Measurements from ENCODE around the gene HOMER3. TPM values are rescaled to one million over a fixed set of nuclear protein-coding genes. Genes with fewer than 3 reads are reported as not detected.

Gene HOMER3
- total and polyA plus RNA-seq, 10 of the 15 experiments (the other 5 are each of a cell fraction or from before 2014, with no cell fraction given), result 0.18 to 10.6 (median 0.50) TPM; not detected in 2

DNA sequence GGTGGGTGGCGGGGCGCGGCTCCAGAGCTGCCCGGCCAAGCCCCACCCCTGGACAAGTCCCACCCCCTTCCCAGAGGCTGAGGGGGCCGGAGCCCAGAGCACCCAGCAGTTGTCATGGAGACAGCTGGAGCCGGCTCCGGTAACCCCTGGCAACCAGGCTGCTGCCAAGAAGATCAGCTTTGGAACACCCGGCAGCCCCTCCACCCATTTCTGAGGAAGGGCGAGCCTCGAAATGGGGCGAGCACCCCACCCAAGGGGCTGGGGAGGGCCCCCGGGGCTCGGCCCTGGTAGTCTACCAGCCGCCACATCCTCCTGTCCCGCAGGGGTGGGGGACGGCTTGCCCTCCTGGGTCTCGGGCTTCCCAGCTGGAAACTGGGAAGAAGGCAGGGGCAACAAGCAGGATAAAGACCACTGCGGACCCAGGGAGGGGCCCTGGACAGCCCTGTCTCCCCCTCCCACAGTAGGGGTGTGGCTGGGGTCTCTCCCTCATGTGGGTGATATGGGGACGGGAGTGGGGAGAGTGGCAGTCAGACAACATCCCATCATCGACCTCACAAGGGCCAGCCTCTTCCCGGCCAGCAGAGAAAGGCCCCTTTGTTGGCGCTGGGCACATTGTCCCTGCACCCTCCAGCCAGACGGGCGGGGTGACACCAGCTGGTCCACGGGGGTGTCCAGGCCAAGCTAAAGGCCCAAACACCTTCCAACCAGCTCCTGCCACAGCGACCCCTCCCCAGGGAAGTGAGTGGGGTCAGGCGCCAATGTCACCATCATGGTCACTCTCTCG is 46.6 kb downstream of the HOMER3 start:
- no peak overlapping the region for H3K4me3 ChIP-seq
- no peaks in the 10 kb centered on the region for H4K20me1 ChIP-seq (ENCODE audit: control insufficient read depth, insufficient read depth)
- intact Hi-C loops (cut with micrococcal nuclease; ENCODE audit: unreplicated experiment), result no loop called here
- peaks cover 4% of the 10 kb centered on the region in 2 experiments; a peak in 3 of 4 replicates for H3K27me3 ChIP-seq (replicated peaks in 1 of 2; ENCODE audit: control insufficient read depth in 2 of 2, insufficient read depth in 2 of 2, low read length in 1 of 2)
- no peak for TF ChIP-seq RELA (IDR thresholded peaks at IDR 0.05; ENCODE audit: borderline replicate concordance, partially characterized antibody)
- no peak for TF ChIP-seq RELB (IDR thresholded peaks at IDR 0.05; ENCODE audit: low read depth)
- no peak for TF ChIP-seq BACH1 (IDR thresholded peaks at IDR 0.05; ENCODE audit: borderline replicate concordance)
- TF ChIP-seq HDGF (IDR thresholded peaks at IDR 0.05), result no peak
- no peak for TF ChIP-seq IRF3 (IDR thresholded peaks at IDR 0.05)
- TF ChIP-seq, protein P1, sequence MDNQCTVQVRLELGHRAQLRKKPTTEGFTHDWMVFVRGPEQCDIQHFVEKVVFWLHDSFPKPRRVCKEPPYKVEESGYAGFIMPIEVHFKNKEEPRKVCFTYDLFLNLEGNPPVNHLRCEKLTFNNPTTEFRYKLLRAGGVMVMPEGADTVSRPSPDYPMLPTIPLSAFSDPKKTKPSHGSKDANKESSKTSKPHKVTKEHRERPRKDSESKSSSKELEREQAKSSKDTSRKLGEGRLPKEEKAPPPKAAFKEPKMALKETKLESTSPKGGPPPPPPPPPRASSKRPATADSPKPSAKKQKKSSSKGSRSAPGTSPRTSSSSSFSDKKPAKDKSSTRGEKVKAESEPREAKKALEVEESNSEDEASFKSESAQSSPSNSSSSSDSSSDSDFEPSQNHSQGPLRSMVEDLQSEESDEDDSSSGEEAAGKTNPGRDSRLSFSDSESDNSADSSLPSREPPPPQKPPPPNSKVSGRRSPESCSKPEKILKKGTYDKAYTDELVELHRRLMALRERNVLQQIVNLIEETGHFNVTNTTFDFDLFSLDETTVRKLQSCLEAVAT (IDR thresholded peaks at IDR 0.05), result no peak
- no peak for TF ChIP-seq ASH2L (IDR thresholded peaks at IDR 0.05; ENCODE audit: borderline replicate concordance, low read depth)
- TF ChIP-seq KAT2A (conservative IDR thresholded peaks at IDR 0.05; ENCODE audit: control insufficient read depth, low read depth, low read length), result no peak
- no peak for TF ChIP-seq MAX (IDR thresholded peaks at IDR 0.05; ENCODE audit: low read depth, low read length)
- H2AFZ ChIP-seq (ENCODE audit: control insufficient read depth, low read depth, low read length), result no peak overlapping the region
- DNase-seq (ENCODE audit: low read depth, low spot score) (no peak), ATAC-seq (no peak), FAIRE-seq (no peak)
- RAD21 ChIA-PET (ENCODE audit: unreplicated experiment), result no interaction called here
- H3K4me1 ChIP-seq (ENCODE audit: control insufficient read depth, insufficient read depth, low read length), result no peaks in the 10 kb centered on the region
- SMC1A ChIA-PET (ENCODE audit: uncharacterized antibody, unreplicated experiment), result interaction anchor here (0.6 kb wide), 1 partner anchor 127 kb away, joined by 3 read pairs; no protein-coding TSS in a partner anchor
- BruUV-seq (replicated peaks), result no TSS peak
- in situ Hi-C loops (cut with MboI), result no loop called here
- no peak overlapping the region for H3K9ac ChIP-seq (ENCODE audit: control insufficient read depth, insufficient read depth, low read length)
- POLR2A ChIA-PET, result no interaction called here
- 11% methylated on average over 21 of the region's 28 CpGs for WGBS (ENCODE audit: insufficient coverage, insufficient replicate concordance, low lambda C conversion rate, missing lambda C conversion rate)
- H3K27ac ChIP-seq (ENCODE audit: control insufficient read depth, insufficient read depth), result no peak overlapping the region
- H3K79me2 ChIP-seq (ENCODE audit: control insufficient read depth, insufficient read depth, low read length), result no peaks in the 10 kb centered on the region
- H3K9me3 ChIP-seq (replicated peaks; ENCODE audit: control insufficient read depth, insufficient read depth, low read length), result no peaks in the 10 kb centered on the region
- no peak overlapping the region for H3K4me2 ChIP-seq (ENCODE audit: control insufficient read depth, insufficient read depth)
- peaks cover 0 to 1% of the 10 kb centered on the region in 2 experiments; a peak in 2 of 4 replicates for H3K36me3 ChIP-seq (ENCODE audit: control insufficient read depth in 2 of 2, insufficient read depth in 2 of 2, low read length in 1 of 2)
- CTCF ChIA-PET, result no interaction called here

Measured in GM12878 (cell line).